ENCODE data around the gene TNKS1BP1. TPM values are rescaled to one million over a fixed set of nuclear protein-coding genes. Genes with fewer than 3 reads are reported as not detected.

Gene TNKS1BP1
- polyA plus RNA-seq, 2 of the 4 experiments (the other 2 are of a cell fraction), result 35.0 to 53.1 TPM

GRCh38 chr11:57373146-57373545, 48.4 kb upstream of the TNKS1BP1 start (continued):
- TF ChIP-seq GATA3 (IDR thresholded peaks at IDR 0.05; ENCODE audit: borderline replicate concordance) (no peak), NFE2L2 (conservative IDR thresholded peaks at IDR 0.05; ENCODE audit: low read length) (no peak), CBX2 (IDR thresholded peaks at IDR 0.05; ENCODE audit: borderline replicate concordance, low read depth) (no peak)

- no peak overlapping the region for H3K4me3 ChIP-seq
- ChIA-PET POLR2A (no interaction called here), CTCF (interaction anchor here (0.6 to 1.2 kb wide), 4 partner anchors 8 to 122 kb away, joined by 3 to 4 read pairs (median 3); no protein-coding TSS in a partner anchor)
- DNase-seq (ENCODE audit: low read depth in 1 of 2, low spot score in 1 of 2), result no peak
- no peak overlapping the region for H3K27ac ChIP-seq
- TF ChIP-seq CBX2 (IDR thresholded peaks at IDR 0.05; ENCODE audit: borderline replicate concordance, low read depth) (no peak), HMGXB4 (CRISPR knock-in tag; IDR thresholded peaks at IDR 0.05; ENCODE audit: borderline replicate concordance) (no peak), BCL3 (IDR thresholded peaks at IDR 0.05) (no peak), PBX3 (IDR thresholded peaks at IDR 0.05) (no peak), ZNF302 (CRISPR knock-in tag; IDR thresholded peaks at IDR 0.05) (no peak), HDAC2 (IDR thresholded peaks at IDR 0.05) (no peak), NFE2L2 (conservative IDR thresholded peaks at IDR 0.05; ENCODE audit: low read length) (no peak)
- H3K4me1 ChIP-seq, result no peaks in the 10 kb centered on the region
- FAIRE-seq, result no peak
- H3K4me2 ChIP-seq, result no peak overlapping the region
- no peak for ATAC-seq
- no peaks in the 10 kb centered on the region for H3K9me3 ChIP-seq
Observed at GRCh38 chr11:57370941-57371340, 46.2 kb upstream of the TNKS1BP1 start.

GRCh38 chr11:57370251-57370650, 45.5 kb upstream of the TNKS1BP1 start:
- WGBS (ENCODE audit: missing lambda C conversion rate), result 80% methylated on average over 7 of the region's 7 CpGs
- Histone ChIP-seq H3K4me1 (no peaks in the 10 kb centered on the region), H3K4me3 (no peak overlapping the region), H3K4me2 (no peak overlapping the region), H3K9me3 (no peaks in the 10 kb centered on the region), H3K27ac (no peak overlapping the region; a peak in 1 of 6 replicates)
- TF ChIP-seq MAX (IDR thresholded peaks at IDR 0.05) (no peak), USF2 (IDR thresholded peaks at IDR 0.05) (no peak), HMGXB4 (CRISPR knock-in tag; IDR thresholded peaks at IDR 0.05; ENCODE audit: borderline replicate concordance) (no peak), EHF (CRISPR knock-in tag; IDR thresholded peaks at IDR 0.05) (no peak), POLR2A (IDR thresholded peaks at IDR 0.05; ENCODE audit: low read length) (no peak), MAZ (IDR thresholded peaks at IDR 0.05; ENCODE audit: borderline replicate concordance, low read depth, low read length) (no peak), NPAS2 (CRISPR knock-in tag; IDR thresholded peaks at IDR 0.05; ENCODE audit: borderline replicate concordance) (no peak), ZFP36 (IDR thresholded peaks at IDR 0.05; ENCODE audit: borderline replicate concordance, partially characterized antibody) (no peak), CTCF (IDR thresholded peaks at IDR 0.05) (no peak), CEBPB (IDR thresholded peaks at IDR 0.05) (no peak), PHF8 (IDR thresholded peaks at IDR 0.05; ENCODE audit: borderline replicate concordance, low read depth) (no peak), CBX2 (IDR thresholded peaks at IDR 0.05; ENCODE audit: borderline replicate concordance, low read depth) (no peak), KDM5A (IDR thresholded peaks at IDR 0.05) (no peak), BHLHE40 (IDR thresholded peaks at IDR 0.05; ENCODE audit: low read depth, low read length) (no peak), RARB (CRISPR knock-in tag; IDR thresholded peaks at IDR 0.05) (no peak), TFCP2L1 (CRISPR knock-in tag; IDR thresholded peaks at IDR 0.05) (no peak), HOXA7 (CRISPR knock-in tag; IDR thresholded peaks at IDR 0.05) (no peak)
- CTCF ChIA-PET, result interaction anchor here (0.6 to 1.0 kb wide), 2 partner anchors 121 to 157 kb away, joined by 3 read pairs; no protein-coding TSS in a partner anchor
- FAIRE-seq (no peak), DNase-seq (ENCODE audit: low read depth in 1 of 2, low spot score in 1 of 2) (no peak), ATAC-seq (no peak)
- POLR2A ChIA-PET, result no interaction called here

All from A549 (cell line).